Measurements from ENCODE around the gene PACS2.

GRCh38 chr14:105422695-105423487, 108.3 kb downstream of the PACS2 start:
- TF ChIP-seq, protein P1, sequence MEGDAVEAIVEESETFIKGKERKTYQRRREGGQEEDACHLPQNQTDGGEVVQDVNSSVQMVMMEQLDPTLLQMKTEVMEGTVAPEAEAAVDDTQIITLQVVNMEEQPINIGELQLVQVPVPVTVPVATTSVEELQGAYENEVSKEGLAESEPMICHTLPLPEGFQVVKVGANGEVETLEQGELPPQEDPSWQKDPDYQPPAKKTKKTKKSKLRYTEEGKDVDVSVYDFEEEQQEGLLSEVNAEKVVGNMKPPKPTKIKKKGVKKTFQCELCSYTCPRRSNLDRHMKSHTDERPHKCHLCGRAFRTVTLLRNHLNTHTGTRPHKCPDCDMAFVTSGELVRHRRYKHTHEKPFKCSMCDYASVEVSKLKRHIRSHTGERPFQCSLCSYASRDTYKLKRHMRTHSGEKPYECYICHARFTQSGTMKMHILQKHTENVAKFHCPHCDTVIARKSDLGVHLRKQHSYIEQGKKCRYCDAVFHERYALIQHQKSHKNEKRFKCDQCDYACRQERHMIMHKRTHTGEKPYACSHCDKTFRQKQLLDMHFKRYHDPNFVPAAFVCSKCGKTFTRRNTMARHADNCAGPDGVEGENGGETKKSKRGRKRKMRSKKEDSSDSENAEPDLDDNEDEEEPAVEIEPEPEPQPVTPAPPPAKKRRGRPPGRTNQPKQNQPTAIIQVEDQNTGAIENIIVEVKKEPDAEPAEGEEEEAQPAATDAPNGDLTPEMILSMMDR (IDR thresholded peaks at IDR 0.05; ENCODE audit: low read depth, low read length, missing input control), result no peak
- TF ChIP-seq, protein P2, sequence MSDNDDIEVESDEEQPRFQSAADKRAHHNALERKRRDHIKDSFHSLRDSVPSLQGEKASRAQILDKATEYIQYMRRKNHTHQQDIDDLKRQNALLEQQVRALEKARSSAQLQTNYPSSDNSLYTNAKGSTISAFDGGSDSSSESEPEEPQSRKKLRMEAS (IDR thresholded peaks at IDR 0.05), result no peak
